Left cardiac atrium (tissue), 4 donors: ENCODE data around the gene TRIAP1. TPM values are rescaled to one million over a fixed set of nuclear protein-coding genes. Genes with fewer than 3 reads are reported as not detected.

Experiments
- ATAC-seq, 2 donors: fragments of 200-7000 bp; cut with Tn5 transposase; one replicate each; pipeline ENCODE4 v1.9.1; 2020; ENCODE audit warnings: mild to moderate bottlenecking in 2 of 2, moderate library complexity in 2 of 2
- DNase-seq: peaks from one replicate; pipeline ENCODE4 v3.0.0-alpha.2; 2020
- intact Hi-C, 2 donors: fragments of 100-400 bp; cut with DNase I; formaldehyde crosslinking; loops; one replicate each; pipeline versions ENCODE4 v1.14.1 to v1.15.1; 2022 to 2023
- total RNA-seq, 2 donors: library from RNA; stranded (reverse); fragmentation: NEBNext Ultra II Directional; extraction: Animal tissue kit (Norgen Biotek cat#: 25700); gene quantifications; one replicate each; pipeline ENCODE4 v1.2.1, GENCODE V29; 2021
- donor health status: DM: no; HTN: yes; CAD: no.
- donor health status: DM: no; HTN: yes; CAD: no; lungs with severe emphysema.
- donor health status: DM: yes; HTN: yes; CAD: no.
- donor health status: Dilated cardiomyopathy.

TRIAP1 gene
- total RNA-seq, 2 donors from 2014 or later: 13.6 to 15.3 TPM

DNA sequence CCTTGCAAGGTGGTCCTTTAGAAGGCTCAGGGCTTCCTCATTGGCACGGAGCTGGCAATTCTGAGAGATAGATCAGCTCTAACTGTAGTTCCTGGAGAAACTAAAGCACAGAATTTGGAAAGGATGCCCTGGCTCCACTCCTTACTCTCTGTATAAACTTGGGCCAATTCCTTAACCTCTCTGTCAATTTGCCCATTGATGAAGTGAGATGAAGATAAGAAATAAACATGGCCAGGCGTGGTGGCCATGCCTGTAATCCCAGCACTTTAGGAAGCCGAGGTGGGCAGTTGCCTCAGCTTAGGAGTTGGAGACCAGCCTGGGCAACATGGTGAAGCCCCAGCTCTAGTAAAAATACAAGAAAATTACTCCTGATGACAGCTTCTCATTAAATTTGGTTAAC is 42.3 kb downstream of the TRIAP1 start:
- intact Hi-C loops: no loop called here
- no peak for ATAC-seq
- DNase-seq: no peak

DNA sequence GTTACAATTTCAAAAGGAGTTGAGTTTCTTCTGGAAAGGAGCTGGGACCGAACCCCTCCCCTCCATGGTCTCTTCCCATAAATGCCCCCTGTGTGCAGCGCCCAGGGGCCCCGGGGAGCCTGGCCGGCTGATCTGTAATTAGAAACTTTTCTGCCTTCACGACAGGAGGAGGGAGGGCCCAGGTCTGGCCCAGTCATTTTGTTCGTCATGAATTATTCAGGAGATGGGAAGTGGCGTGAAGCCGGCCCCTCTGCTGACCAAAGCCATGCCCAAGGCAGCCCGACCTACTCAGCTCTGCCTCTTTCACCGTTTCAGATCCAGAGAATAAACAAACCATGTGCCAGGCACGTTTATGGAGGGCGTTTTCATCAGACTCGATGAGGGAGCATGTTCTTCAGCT is 44.0 kb downstream of the TRIAP1 start:
- ATAC-seq (peak in 1 of 2 donors; percentile 41), DNase-seq (no peak)
- intact Hi-C loops: no loop called here

DNA sequence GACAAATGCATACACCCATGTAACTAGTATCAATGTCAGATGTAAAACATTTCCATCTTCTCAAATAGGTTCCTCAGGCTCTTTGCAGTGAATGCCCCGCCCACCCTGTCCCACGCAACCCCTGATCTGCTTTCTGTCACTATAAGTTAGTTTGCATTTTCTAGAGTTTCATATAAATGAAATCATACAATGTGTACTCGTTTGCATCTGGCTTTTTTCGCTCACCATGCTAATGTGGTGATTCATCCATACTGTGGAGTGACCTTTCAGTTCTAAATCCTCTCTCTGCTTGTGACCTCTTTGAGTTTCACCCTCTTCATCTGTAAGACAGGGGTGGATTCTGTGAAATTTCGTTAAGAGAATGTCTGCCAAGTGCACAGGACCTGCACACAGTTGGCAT is 46.7 kb downstream of the TRIAP1 start:
- intact Hi-C loops: no loop called here
- no peak for DNase-seq

DNA sequence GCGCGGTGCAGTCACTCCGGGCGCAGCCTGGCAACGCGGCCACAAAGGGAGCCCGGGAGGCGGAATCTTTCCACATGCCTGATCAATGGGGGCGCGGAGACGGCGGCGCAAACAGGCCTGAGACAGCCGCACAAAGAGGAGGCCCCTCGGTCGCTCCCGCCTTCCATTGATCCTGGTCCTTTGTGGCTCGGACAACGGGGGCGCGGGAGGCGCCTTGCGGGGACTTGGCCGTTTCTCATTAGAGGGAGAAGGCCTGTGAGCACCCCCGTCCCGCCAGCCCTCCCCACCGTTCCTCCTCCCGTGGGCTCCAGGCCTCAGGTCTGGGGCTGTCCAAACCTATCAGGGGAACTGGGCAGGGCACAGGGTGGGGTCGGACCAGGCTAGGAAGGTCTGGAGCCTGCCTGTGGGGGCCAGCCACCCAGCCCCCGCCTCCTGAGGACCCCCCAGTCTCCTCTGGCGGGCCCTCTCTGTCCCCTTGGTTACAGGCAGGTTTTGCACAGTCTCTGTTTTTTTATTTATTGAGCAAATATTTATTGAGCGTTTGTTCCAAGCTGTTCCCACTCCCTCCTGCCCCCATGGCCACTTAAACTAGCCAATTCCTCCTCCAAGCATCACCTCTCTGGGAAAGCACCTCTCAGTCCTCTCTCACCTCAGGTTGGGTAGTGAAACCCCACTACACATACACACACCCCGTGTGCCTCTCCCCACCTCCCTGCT is 48.2 kb downstream of the TRIAP1 start:
- intact Hi-C loops: no loop called here
- DNase-seq (no peak), ATAC-seq (no peak)

More for the DNA sequence above, 46.7 kb downstream of the TRIAP1 start:
- no peak for ATAC-seq

DNA sequence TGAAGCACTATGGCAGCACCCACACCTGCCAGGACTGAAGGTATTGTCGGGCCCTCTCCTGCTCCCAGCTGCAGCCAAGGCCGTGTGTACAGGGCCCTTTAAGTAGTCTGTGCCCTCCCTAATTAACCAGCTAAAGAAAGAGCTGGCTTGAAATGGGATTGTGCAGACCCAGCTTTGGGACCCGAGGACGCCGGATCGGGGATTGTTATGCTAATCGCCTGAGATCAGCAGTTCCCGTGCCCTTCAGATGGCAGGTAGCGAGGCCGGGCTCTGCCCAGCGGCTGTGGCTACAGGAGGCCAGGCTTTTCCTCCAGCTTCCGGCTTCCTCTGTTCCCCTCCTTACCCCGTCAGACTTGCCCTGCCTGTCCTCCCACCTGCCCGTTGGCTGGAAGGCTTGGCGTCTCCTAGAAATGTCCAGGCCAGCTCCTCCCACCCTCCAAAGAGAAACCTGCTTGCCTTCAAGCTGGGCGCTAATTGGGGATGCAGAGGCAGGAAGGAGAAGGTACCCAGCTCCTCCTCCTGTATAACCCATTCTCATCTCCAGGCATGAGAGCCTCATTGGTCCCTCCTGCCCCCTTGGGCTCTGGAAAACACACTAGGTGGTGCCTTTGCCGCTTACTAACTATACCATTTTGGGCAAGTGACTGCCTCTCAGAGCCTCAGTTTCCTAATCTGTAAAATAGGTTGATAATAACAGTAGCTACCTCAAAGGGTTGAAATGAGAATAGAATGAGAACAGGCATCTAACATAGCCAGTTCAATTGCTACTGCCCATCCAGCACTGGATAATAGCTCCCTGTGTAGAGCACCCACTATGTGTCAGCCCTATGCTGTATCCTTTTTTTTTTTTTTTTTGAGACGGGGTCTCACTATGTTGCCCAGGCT is 51.5 kb downstream of the TRIAP1 start:
- ATAC-seq: peak; percentile 41 to 87
- intact Hi-C loops: no loop called here
- no peak for DNase-seq

Other genes with a start within 250 kb of the TRIAP1 start
- 1,000 to 10,000 TPM; 1,049 to 1,054 TPM for gene RPLP0, start 245.3 kb downstream of the TRIAP1 start, total RNA-seq
- 10 to 100 TPM; 70.3 to 86.1 TPM for gene PXN, start 180.7 kb downstream of the TRIAP1 start, total RNA-seq
- gene RNU4-2, start 154.5 kb downstream of the TRIAP1 start, total RNA-seq: over 10,000 TPM; 14,688 to 67,133 TPM
- gene RNU4-1, start 153.1 kb downstream of the TRIAP1 start, total RNA-seq: 1,000 to 10,000 TPM; 1,261 to 6,779 TPM
- 1 to 10 TPM; 2.8 to 5.8 TPM for gene SIRT4, start 144.1 kb downstream of the TRIAP1 start, total RNA-seq
- gene PLA2G1B, start 118.6 kb downstream of the TRIAP1 start, total RNA-seq: not detected
- gene MSI1, start 77.2 kb downstream of the TRIAP1 start, total RNA-seq: 1 to 10 TPM; 6.2 to 7.8 TPM
- gene COX6A1, start 8.3 kb downstream of the TRIAP1 start, total RNA-seq: 100 to 1,000 TPM; 182 to 201 TPM
- 10 to 100 TPM; 14.8 to 19.1 TPM for gene GATC, start 60 bp upstream of the TRIAP1 start, total RNA-seq
- 10 to 100 TPM; 50.4 to 68.6 TPM for gene SRSF9, start 23.4 kb upstream of the TRIAP1 start, total RNA-seq
- 100 to 1,000 TPM; 156 to 237 TPM for gene DYNLL1, start 49.7 kb upstream of the TRIAP1 start, total RNA-seq
- gene COQ5, start 82.8 kb upstream of the TRIAP1 start, total RNA-seq: 10 to 100 TPM; 28.6 to 29.3 TPM
- gene RNF10, start 88.0 kb upstream of the TRIAP1 start, total RNA-seq: 100 to 1,000 TPM; 225 to 240 TPM
- 10 to 100 TPM; 27.9 to 34.3 TPM for gene POP5, start 135.0 kb upstream of the TRIAP1 start, total RNA-seq
- 1 to 10 TPM; 1.5 to 4.6 TPM for gene CABP1, start 194.2 kb upstream of the TRIAP1 start, total RNA-seq
- gene MLEC, start 240.8 kb upstream of the TRIAP1 start, total RNA-seq: 100 to 1,000 TPM; 166 to 173 TPM